Urothelium cell line (cell line): ENCODE data around the gene HS3ST5.
"Not testable (repeated sequence)": the region's sequence is repeated elsewhere in the genome, so short reads cannot be mapped to it uniquely, and the experiment has no call there.

Source experiments
- DNase-seq: peaks from one replicate; pipeline ENCODE4 v3.0.0; 2011; ENCODE audit warnings: low spot score, mixed read lengths
- FAIRE-seq: peaks from 2 replicates; lab custom pipeline; 2011; peaks lifted over from hg19 to GRCh38; lab: Jason Lieb, UNC

Gene HS3ST5

DNA sequence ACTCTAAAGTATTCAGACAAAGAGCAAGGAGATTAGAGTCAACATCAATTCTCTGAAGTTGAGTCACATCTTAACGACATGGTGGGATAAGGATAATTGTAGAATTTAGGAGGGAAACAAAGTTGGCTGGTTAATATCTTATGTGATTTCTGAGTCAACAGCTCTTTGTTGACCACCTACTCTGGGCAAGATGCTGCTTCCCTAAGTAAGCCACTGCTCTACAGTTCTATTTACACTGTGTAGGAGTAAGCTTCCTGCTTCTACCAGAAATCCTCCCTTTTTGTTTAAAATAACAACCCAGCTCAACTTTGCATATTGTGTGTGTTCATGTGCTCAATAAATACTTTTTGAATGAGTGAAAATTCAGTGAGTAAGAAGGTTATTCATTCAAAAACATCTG, 3.1 kb downstream of the HS3ST5 start:
- no peak for FAIRE-seq
- no peak for DNase-seq

DNA sequence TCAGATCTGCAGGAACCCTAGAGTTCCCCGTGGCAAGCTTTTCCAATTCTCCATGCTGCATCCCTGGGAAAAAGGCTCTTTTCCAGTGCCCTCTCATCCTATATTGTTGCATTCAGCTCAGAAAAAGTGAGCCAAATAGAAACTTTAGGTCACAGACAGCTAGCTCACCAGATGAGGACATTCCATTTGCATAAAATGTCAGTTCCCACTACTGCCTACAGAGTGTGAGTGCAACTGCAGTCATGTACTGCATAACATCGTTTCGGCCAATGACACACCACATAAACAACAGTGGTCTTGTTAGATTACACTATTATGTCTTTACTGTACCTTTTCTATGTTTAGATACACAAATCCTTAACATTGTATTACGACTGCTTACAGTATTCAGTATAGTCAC, 8.6 kb downstream of the HS3ST5 start:
- FAIRE-seq, result no peak
- DNase-seq, result no peak

DNA sequence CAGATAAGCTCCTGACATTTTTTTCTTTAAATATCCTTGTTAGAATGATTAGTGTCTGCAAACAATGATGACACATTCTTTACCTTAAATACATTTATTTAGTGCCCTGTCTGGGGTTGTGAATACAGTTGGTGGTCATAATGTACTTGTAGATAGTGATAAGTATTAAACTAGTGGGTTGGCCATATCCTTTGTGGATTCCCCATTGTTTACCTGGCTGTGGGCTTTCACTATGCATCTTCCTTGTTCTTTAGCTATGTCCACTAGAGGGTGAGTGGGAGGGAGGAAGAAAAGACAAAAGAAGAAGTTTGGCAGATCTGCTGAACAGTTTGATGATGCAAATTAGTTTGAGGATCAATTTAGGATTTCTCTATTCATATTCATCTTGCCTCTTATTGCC, 15.7 kb downstream of the HS3ST5 start:
- FAIRE-seq, result no peak
- DNase-seq, result no peak

DNA sequence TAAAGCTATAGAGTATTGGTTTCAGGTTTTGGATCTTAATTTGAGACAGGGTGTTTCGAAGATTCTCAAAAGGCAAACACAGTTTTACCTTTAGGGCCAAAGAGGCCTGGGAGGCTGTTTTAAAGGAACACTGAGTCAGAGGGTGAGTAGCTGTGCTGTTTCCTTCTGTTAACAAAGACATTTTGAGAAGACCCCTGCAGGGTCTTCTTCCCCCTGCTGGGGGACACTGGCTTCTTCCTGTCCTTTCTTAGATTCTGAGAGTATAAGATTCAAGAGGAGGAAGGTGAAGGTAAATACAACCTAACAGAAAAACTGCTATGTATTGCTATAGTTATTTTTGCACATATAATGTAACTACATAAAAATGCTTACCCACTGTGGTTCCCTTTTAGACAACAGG, 19.0 kb downstream of the HS3ST5 start:
- FAIRE-seq, result no peak
- no peak for DNase-seq

DNA sequence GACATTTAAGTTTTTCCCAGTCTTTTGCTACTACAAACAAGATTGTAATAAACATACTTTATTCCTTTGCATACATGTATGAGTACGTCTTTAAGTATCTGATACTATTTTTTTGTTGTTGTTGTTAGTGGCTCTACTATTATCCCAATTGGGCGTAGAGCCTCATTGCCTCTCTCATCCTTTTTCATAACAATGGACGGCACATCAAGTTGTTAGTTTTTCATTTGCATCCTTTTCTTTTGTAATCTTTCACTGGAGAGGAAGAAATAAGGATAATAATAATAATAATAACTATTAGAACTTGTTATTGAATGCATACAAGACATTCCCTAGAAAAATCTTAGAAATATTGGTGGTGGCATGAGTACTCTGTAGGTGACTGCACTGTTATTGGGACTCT, 23.1 kb downstream of the HS3ST5 start:
- FAIRE-seq, result no peak
- no peak for DNase-seq

DNA sequence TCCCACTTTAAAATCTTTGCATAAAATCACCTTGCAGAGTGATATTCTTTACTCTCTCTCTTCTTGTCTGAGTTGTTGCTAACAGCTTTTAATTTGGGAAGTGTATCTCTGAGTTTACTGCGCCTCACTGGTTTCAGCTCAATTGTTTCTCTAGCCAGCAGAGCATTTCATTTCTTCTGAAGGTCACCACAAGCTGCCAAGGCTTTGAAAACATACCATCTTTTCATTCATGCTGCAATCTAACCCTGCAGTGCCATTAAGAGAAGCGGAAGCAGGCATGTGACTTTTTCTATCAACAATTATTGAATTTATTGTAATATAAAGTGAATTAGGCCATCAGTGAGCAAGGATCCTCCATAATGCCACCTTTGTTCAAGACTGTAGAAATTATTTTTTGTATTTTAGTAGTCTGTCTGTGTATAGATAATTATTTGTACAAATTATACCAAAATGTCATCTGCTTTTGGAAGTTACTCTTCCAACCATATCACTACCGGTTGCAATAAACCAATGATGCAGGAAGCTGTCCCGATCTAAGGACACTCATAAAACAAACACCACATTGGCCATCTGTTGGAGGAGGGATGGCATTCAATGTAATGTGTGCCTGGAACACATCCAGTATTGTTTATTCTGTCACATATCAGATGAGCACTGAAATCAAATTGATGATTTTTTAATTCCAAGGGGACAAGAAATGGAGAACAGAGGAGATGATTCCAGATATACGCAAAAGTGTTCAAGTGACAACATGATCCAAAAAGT, 26.8 kb downstream of the HS3ST5 start:
- no peak for FAIRE-seq
- DNase-seq, result no peak

DNA sequence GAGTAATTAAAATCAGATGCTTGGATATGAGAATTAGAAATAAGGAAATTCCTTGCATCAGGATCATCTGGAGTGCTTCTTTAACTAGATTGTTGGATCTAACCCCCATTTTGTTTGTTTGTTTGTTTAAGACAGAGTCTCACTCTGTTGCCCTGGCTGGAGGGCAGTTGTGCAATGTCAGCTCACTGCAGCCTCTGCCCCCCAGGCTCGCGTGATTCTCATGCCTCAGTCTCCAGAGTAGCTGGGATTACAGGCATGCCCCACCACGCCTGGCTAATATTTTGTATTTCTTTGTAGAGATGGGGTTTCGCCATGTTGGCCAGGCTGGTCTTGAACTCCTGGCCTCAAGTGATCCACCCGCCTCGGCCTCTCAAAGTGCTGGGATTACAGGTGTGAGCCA, 29.0 kb downstream of the HS3ST5 start:
- not testable (repeated sequence) for FAIRE-seq, DNase-seq

DNA sequence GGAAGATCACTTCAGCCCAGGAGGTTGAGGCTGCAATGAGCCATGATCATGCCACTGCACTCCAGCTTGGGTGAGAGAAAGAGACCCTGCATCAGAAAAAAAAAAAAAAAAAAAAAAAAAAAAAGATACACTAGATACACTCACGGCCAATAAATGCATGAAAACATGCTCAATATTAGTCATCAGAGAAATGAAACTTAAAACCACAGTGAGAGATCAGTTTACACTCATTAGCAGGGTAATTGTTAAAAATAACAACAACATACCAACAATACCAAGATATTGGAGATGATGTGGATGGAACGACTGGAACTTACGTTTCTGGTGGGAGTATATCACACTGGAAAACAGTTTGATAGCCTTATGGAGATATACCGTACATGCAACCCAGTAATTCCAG, 29.9 kb downstream of the HS3ST5 start:
- DNase-seq (no peak), FAIRE-seq (no peak)

DNA sequence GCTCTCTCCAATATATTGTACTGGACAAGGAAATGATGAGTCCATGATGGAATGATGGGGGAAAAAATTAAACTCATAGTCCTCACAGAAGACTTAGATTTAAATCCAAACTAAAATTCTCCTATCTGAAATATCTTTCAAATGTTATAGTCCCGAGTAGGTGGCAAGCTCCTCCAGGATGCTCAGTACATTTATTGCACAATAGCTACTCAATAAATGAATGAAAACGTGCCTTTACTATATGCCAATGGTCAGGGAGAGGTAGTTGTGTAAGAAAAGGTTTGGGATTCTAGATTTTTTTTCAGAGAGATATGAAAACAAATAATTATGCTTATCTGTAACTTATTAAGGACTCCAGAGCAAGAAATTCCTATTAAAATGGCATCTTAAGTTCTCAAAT, 32.8 kb downstream of the HS3ST5 start:
- FAIRE-seq (no peak), DNase-seq (no peak)

DNA sequence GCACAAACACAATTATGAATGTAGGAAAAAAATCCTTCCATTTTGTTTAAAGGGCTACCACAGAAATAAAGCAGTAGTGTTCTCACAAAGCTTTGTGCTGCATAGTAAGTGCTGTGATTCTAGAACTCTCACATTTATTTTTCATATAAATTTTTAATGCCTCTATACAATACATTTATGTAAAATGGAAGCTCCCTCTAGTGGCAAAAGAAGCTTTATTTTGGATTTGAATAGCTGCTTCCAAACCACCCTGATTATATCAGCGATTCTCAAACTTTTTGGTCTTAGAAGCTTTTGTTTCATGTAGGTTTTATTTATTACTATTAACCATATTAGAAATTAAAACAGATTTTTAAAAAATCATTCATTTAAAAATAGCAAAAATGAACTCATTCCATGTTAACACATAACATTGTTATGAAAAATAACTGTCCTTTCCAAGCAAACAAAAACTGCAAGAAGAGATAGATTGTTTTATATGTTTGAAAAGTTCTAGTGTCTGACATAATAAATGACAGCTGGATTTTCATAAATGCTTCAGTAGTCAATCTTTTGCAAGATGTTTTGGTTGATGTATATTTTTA, 38.4 kb downstream of the HS3ST5 start:
- DNase-seq, result no peak
- FAIRE-seq, result no peak

DNA sequence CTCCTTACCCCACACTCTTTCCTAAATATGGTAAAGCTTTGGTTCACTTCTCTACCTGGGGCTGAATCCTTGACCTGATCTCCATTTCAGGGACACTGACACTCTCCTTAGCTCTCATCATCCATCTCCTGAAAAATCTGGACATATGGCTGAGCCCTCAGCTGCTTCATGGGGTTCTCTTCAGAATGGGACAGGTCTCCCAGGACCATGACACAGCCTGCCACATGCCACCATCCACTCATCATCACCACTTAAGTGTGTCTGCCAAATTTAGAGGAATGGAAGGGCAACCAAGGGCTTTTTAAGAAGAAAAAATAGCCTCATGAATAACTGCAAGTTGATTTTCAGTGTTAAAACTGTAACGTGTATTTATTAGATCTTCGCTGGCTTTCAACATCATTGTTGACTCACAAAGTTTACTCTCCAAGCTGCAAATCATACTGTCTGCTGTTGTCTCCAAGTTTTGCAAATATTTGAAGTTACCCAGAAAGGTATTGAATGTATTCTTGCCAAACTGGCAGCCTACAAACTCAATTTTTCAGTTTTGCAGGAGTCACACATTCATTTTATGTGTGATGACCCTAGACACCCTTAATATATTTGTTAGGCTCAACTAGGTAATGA, 41.1 kb downstream of the HS3ST5 start:
- DNase-seq (no peak), FAIRE-seq (no peak)

DNA sequence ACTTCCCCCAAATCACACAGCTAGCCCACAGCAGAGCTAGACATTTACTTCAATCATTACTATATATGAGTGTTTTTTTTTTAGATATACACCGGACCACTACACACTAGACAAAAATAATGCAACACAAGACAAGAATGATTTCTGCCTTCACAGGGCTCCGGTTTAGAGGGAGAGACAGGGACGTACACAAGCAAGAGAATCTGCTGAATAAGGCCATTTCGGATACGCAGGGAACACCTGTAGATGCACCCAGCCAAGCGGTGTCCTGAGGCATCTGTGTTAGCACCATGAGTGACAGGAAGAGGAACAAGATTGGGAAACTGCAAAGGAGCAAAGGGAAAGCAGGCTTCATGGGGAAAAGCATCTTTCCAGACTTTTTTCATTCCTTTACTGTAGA, 45.7 kb downstream of the HS3ST5 start:
- FAIRE-seq (no peak), DNase-seq (no peak)

DNA sequence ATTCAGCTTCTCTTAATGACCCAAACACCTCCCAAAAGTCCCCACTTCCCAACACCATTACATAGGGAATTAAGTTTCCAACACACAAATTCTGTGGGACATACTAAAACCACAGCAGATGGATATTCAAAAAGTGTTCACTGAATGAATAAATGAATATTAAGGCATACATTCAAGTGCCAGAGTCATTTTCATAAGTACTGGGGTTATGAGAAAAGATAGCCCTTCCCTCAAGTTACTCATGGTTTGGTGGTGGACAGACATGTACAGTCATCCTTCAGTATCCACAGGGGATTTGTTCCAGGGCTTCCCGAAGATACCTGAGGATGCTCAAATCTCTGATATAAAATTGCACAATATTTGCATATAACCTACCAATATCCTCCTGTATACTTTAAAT, 50.4 kb downstream of the HS3ST5 start:
- DNase-seq, result no peak
- no peak for FAIRE-seq

DNA sequence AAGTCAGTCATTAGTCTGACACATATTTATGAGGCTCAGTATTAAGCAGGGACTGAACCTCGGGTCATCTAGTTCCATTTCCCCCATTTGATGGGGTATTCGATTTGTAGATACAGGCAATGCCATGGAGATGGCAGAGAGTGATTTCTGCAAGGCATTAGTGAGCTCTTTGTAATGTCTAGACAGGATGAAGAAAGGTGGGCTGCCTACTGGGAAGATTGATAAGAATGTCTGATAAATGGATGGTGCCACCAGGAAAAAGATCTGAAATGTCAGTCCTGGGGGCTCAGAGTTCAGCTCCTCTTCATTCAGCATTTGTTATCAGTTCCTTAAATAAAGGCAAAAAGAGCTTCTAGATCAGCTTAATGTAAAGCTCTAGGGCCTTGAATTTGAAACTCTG, 51.4 kb downstream of the HS3ST5 start:
- FAIRE-seq, result no peak

DNA sequence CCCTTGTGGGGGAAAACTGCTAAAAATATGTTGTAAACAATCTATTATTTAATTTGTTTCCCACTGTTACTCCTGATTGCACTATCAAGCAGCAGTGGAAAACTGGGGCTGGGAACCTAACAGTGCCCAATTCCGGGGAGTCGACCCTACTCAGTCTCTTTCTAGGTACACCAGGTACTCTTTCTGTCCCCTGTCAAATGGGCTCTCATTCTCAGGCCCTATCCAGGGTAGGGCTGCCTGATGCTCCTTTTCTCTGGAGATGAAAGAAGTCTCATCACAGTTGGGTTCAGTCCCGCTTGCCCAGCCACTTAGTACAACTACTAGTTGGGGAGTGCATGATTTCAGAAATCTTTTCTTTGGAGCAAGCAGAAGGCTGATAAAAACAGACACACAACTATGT, 52.0 kb downstream of the HS3ST5 start:
- DNase-seq (no peak), FAIRE-seq (no peak)

More for the DNA sequence above, 51.4 kb downstream of the HS3ST5 start:
- DNase-seq, result no peak

DNA sequence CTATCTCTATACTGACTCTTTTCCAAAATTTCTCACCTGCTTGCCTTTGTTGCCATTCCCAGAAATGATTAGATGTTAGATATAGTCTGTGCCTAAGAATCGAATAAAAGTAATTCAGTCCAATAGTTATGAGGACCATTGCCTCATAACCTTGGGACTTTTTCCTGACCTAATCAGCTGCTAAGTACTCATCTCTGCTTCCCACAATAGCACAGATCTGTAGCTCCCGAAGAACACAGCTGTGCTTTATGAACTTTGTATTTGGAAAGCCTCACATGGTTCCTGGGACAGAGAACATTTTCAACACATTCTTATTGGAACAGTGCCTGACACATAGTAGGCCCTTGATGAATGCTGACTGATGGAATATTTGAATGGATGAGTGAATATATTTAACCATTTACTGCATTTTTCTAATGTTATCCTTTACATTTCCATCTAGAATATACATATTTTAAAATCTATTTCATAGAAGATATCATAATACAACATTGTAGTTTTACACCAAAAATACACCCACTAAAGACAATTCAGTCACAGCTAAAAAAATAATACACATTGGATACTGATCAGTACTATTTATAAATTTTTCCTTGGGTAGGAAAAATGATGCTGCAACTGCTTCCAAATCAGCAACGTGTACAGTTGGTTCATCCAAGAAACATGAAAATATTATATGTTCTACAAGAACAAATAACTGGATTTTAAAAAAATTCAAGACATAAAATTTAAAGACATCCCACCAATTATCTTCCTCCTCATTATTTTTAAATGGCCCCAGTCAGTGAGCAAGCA, 53.9 kb downstream of the HS3ST5 start:
- DNase-seq (no peak), FAIRE-seq (no peak)

DNA sequence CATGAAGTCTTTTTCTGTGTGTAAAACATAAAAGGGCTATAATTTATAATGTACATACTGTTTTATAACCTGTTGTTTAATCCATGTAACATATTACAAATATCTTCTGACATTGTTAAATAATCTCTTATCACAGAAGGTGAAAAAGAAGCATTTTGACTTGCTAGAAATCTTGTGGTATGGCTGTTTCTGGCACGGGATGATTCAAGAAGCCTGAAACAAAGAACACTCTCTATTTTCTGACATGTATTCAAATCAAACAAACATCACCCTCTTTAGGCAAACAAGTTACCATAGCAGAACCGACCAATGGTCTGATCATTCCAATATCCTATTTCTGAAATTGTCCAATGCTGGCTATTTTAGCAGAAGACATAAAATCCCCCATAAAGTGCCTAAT, 55.4 kb downstream of the HS3ST5 start:
- DNase-seq (no peak), FAIRE-seq (no peak)

DNA sequence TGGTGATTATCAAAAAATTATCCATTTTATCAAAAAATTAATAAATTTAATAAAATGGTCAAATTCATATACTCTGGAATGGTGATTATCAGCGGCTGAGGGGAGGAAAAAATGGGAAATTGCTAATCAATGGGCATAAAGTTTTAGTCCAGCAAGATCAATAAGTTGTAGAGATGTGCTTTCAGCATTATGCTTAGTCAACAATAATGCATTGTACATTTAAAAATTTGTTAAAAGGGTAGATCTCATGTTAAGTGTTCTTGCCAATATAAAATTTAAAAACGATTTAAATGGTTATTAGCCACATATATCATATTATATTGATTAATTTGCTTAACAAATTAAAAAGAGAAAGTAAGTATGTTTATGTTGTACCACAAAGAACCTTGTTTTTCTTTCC, 56.6 kb downstream of the HS3ST5 start:
- FAIRE-seq, result no peak
- no peak for DNase-seq

DNA sequence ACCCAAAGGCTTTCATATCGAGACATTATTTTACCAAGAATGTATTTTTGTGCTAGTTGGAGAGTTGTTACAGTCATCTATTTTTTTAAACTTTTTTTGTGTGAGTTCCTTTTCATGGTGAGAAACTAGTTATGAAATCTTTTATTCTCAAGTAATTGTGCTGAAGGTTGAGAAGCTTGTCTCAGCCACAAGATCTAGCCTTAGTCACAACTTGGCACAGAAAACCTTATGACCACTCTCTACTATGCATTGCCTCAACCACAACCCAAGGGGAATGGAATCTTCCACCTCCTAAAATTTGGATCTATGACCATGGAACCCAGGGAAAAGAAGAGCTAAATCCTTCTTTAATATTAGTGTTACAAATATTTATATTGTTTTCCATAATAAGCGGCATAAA, 58.5 kb downstream of the HS3ST5 start:
- FAIRE-seq, result no peak

DNA sequence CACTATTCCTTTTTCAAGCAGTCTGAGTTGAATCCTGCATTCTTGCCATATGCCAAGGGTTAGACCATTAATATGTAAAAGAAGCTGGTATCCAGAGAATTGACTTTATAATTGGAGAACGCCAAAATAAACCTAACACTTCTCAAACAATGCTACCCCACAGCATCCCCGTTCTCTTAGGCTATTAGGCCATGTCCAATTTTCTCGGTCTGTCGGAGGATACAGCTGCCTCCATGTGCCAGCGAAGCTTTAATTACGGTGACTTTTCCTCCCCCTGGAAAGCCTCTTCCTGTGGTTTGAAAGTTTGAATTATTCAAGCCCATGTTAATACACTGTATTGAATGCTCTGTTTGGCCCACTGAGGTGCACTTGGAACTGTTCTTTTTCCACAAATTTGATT, 60.5 kb downstream of the HS3ST5 start:
- DNase-seq (no peak), FAIRE-seq (no peak)

More for the DNA sequence above, 58.5 kb downstream of the HS3ST5 start:
- no peak for DNase-seq

DNA sequence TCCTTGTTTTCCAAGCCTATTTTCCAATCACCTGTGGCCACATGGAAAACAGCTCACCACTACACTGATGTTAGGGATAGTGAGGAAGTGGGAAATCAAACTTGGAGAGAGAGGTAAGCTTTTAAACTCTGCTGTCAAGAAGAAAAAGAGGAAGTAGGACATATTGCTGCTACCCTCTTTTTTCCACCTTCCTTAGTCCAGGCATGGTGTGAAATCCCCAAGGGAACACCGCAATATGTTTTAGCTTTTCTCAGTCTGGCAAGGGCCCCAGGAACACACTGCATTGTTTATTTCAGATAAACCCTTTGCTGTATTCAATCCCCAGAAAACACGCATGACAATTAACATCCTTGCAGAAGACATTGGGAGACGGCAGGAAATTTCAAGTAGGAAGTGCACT, 61.3 kb downstream of the HS3ST5 start:
- no peak for FAIRE-seq
- DNase-seq, result no peak
